GM23248 (cell line): ENCODE results near the gene KLHL6. TPM values are rescaled to one million over a fixed set of nuclear protein-coding genes. Genes with fewer than 3 reads are reported as not detected.

Experiments
- DNase-seq: peaks from one replicate; pipeline ENCODE4 v3.0.0-alpha.2; 2015
- H2AFZ ChIP-seq: fragments of 200-600 bp; sonication (generic); 2 replicates; pipeline ENCODE4 v1.6.1; 2016; ENCODE audit warnings: antibody characterized with exemption
- H3F3A ChIP-seq: fragments of 200-600 bp; sonication (generic); 2 replicates; pipeline ENCODE4 v1.6.1; 2016; ENCODE audit warnings: mild to moderate bottlenecking, antibody characterized with exemption, mixed run types; ENCODE audit not compliant: insufficient read depth
- H3K27ac ChIP-seq: fragments of 200-600 bp; sonication (generic); 2 replicates; pipeline ENCODE4 v1.5.1; 2016; ENCODE audit warnings: mild to moderate bottlenecking
- H3K27me3 ChIP-seq: fragments of 200-600 bp; sonication (generic); replicated peaks from 2 replicates; pipeline ENCODE4 v1.6.1; 2016; ENCODE audit warnings: mild to moderate bottlenecking; ENCODE audit not compliant: insufficient read depth
- H3K36me3 ChIP-seq: fragments of 200-600 bp; sonication (generic); 2 replicates; pipeline ENCODE4 v1.6.1; 2016; ENCODE audit warnings: low read depth, mild to moderate bottlenecking
- H3K4me1 ChIP-seq: fragments of 200-600 bp; sonication (generic); 2 replicates; pipeline ENCODE4 v1.6.1; 2016; ENCODE audit warnings: mild to moderate bottlenecking; ENCODE audit not compliant: insufficient read depth
- H3K4me2 ChIP-seq: fragments of 200-600 bp; sonication (generic); one replicate; pipeline ENCODE4 v1.6.1; 2016; ENCODE audit warnings: mild to moderate bottlenecking; ENCODE audit not compliant: unreplicated experiment
- H3K4me3 ChIP-seq: fragments of 200-600 bp; sonication (generic); 2 replicates; pipeline ENCODE4 v1.5.1; 2016; ENCODE audit warnings: mild to moderate bottlenecking
- H3K79me2 ChIP-seq: fragments of 200-600 bp; sonication (generic); 2 replicates; pipeline ENCODE4 v1.6.1; 2016; ENCODE audit warnings: mild to moderate bottlenecking; ENCODE audit not compliant: insufficient read depth
- H3K9ac ChIP-seq: fragments of 200-600 bp; sonication (generic); 2 replicates; pipeline ENCODE4 v1.6.1; 2016; ENCODE audit warnings: mild to moderate bottlenecking
- H3K9me2 ChIP-seq: fragments of 200-600 bp; sonication (generic); 2 replicates; pipeline ENCODE4 v1.6.1; 2016; ENCODE audit warnings: mixed run types, mild to moderate bottlenecking, moderate library complexity; ENCODE audit not compliant: insufficient read depth
- H3K9me3 ChIP-seq: fragments of 200-600 bp; sonication (generic); one replicate; pipeline ENCODE4 v1.6.1; 2017; ENCODE audit warnings: low read depth
- H4K20me1 ChIP-seq: fragments of 200-600 bp; sonication (generic); 2 replicates; pipeline ENCODE4 v1.6.0; 2016; ENCODE audit not compliant: insufficient read depth
- EZH2 ChIP-seq: fragments of 200-600 bp; sonication (generic); IDR thresholded peaks from 2 replicates; pipeline ENCODE4 v1.6.1; 2018; ENCODE audit warnings: antibody characterized with exemption, mild to moderate bottlenecking; ENCODE audit not compliant: insufficient read depth, poor library complexity, severe bottlenecking
- EZH2phosphoT487 ChIP-seq: fragments of 200-600 bp; sonication (generic); IDR thresholded peaks from 2 replicates; pipeline ENCODE4 v1.6.1; 2018; ENCODE audit warnings: antibody characterized with exemption, moderate library complexity, mild to moderate bottlenecking, low read depth; ENCODE audit not compliant: insufficient read depth
- WGBS, 2 experiments: methylation state at CpG; one replicate each; pipeline ENCODE4 v1.1.6; 2015 to 2017; ENCODE audit warnings: low lambda C conversion rate in 2 of 2, low coverage in 1 of 2; ENCODE audit errors: missing lambda C conversion rate in 2 of 2; 5-methylcytosine and 5-hydroxymethylcytosine counted together
- in situ Hi-C: fragments of 300-500 bp; cut with MboI; formaldehyde crosslinking; loops from 2 replicates; pipeline ENCODE4 v1.15.0; 2020
- polyA plus RNA-seq: library from polyadenylated mRNA; unstranded; fragments of >200 nt; fragmentation: Nextera tagmentation; extraction: Ambion mirVana; gene quantifications from 2 replicates; pipeline ENCODE4 v1.2.1, GENCODE V29; 2016
- total RNA-seq: library from RNA; depleted of rRNA; stranded (reverse); fragments of >200 nt; shearing (Covaris generic); gene quantifications from 2 replicates; pipeline ENCODE4 v1.2.3, GENCODE V29; 2014

KLHL6 gene
- total and polyA plus RNA-seq, 2 experiments from 2014 or later, result not detected

DNA sequence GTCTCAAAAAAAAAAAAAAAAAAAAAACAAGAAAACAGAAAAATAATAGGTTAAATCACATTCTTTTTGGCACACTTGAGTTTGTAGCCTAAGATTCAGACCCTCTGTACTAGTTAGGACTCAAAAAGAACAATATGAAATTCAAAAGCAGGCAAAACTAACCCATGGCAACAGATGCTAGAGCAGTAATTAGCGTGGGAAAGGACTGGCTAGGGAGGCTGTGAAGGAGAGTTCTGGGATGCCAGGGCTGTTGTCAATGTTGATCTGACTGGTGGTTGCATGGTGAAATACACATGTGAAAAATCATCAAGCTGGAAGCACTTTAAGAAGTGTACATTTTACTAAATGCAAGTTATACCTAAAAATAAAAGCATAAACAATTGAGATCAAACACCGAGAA lies 35.6 kb downstream of the KLHL6 start:
- no peaks in the 10 kb centered on the region for H4K20me1 ChIP-seq
- no peaks in the 10 kb centered on the region for H3K36me3 ChIP-seq
- H3K9me3 ChIP-seq, result no peaks in the 10 kb centered on the region
- no peaks in the 10 kb centered on the region for H3K79me2 ChIP-seq
- WGBS, 2 experiments, result 63 to 64% methylated on average over 2 of the region's 2 CpGs
- no peaks in the 10 kb centered on the region for H3K4me1 ChIP-seq
- TF ChIP-seq EZH2, result no peak
- H3K4me2 ChIP-seq, result no peak overlapping the region
- H3K9ac ChIP-seq, result no peak overlapping the region
- no peak overlapping the region for H3K4me3 ChIP-seq
- no peak overlapping the region for H3K27ac ChIP-seq
- in situ Hi-C loops, result no loop called here
- H3K27me3 ChIP-seq, result peaks cover 39% of the 10 kb centered on the region; the same call in 1 of the 2 replicates
- H3K9me2 ChIP-seq, result no peaks in the 10 kb centered on the region
- no peaks in the 10 kb centered on the region for H3F3A ChIP-seq
- H2AFZ ChIP-seq, result no peak overlapping the region
- peak; percentile 18 for DNase-seq

DNA sequence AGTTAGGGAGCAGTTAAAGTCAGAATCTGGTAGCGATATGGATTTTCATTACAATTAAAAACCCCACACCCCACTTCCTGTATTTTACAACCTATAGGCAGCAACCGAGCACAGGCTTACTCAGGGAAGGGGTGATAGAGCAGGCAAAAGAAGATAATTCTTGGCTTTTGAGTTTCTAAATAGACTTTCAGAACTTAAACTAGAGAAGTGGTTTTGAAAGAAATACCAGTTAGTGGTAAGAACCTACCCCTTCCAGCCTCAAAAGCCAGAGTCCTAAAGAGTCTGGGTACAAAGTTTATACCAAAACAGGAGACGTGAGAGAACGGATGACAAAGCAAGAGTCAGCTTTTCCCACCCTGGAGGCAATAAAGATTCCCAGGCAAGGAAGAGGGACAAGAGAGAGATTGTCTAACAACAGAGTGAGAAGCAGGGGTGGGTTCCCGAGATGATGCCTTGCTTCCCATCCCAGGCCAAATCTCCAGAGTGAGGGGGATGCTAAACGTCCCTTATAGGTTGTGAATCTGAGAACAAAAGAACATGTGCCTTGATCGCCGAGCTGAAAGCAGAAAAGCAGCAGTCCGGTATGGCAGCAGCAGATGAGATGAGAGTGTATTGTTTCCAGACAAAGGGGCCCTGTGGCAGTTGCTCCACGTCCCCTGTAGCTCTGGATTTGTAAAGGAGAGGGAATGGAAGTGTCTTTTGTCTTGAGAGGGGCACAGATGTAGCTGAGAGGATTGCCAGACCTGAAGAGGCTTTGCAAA lies 36.8 kb downstream of the KLHL6 start:
- peak; percentile 27 for DNase-seq
- Histone ChIP-seq H3K4me1 (no peaks in the 10 kb centered on the region), H3K4me2 (no peak overlapping the region), H3K36me3 (no peaks in the 10 kb centered on the region), H3K9me3 (no peaks in the 10 kb centered on the region), H3K9ac (no peak overlapping the region), H3K9me2 (no peaks in the 10 kb centered on the region), H3F3A (no peaks in the 10 kb centered on the region), H2AFZ (peak overlapping the region; percentile 39), H3K27ac (no peak overlapping the region), H3K27me3 (peaks cover 43% of the 10 kb centered on the region; the same call in 1 of the 2 replicates), H4K20me1 (no peaks in the 10 kb centered on the region), H3K79me2 (no peaks in the 10 kb centered on the region), H3K4me3 (no peak overlapping the region)
- 7 to 13% methylated on average over 10 of the region's 10 CpGs for WGBS, 2 experiments
- TF ChIP-seq EZH2, result no peak
- TF ChIP-seq EZH2phosphoT487, result no peak
- in situ Hi-C loops, result no loop called here

DNA sequence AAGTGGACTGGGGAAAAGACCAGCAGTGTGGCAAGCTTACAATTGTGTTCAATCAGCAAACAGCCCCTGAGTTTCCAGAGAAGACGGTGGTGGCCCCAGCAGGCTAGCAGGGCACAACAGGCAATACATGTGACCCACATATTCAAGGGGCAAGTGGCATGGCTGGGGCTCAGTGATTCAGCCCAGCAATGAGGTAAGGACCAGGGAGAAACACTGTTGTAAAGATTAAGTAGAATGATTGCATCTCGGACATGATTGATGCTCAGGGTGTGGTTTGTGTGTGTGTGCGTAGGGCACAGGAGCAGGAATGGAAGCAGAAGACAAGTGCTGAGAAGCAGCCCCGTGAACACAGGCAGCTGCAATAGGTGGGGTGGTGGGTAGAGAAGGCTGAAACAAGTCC lies 37.9 kb downstream of the KLHL6 start:
- no peak overlapping the region for H2AFZ ChIP-seq
- no peak for DNase-seq
- TF ChIP-seq EZH2, result no peak
- no peak for TF ChIP-seq EZH2phosphoT487
- WGBS, 2 experiments, result 52 to 72% methylated on average over 4 of the region's 4 CpGs
- no peaks in the 10 kb centered on the region for H3K9me3 ChIP-seq
- no peaks in the 10 kb centered on the region for H3K9me2 ChIP-seq
- H3K36me3 ChIP-seq, result no peaks in the 10 kb centered on the region
- H3F3A ChIP-seq, result no peaks in the 10 kb centered on the region
- H3K4me3 ChIP-seq, result no peak overlapping the region
- H3K4me2 ChIP-seq, result no peak overlapping the region
- in situ Hi-C loops, result no loop called here
- H3K4me1 ChIP-seq, result no peaks in the 10 kb centered on the region
- no peak overlapping the region for H3K9ac ChIP-seq
- no peaks in the 10 kb centered on the region for H4K20me1 ChIP-seq
- H3K27ac ChIP-seq, result no peak overlapping the region
- H3K79me2 ChIP-seq, result no peaks in the 10 kb centered on the region
- peaks cover 43% of the 10 kb centered on the region; the same call in 1 of the 2 replicates for H3K27me3 ChIP-seq

DNA sequence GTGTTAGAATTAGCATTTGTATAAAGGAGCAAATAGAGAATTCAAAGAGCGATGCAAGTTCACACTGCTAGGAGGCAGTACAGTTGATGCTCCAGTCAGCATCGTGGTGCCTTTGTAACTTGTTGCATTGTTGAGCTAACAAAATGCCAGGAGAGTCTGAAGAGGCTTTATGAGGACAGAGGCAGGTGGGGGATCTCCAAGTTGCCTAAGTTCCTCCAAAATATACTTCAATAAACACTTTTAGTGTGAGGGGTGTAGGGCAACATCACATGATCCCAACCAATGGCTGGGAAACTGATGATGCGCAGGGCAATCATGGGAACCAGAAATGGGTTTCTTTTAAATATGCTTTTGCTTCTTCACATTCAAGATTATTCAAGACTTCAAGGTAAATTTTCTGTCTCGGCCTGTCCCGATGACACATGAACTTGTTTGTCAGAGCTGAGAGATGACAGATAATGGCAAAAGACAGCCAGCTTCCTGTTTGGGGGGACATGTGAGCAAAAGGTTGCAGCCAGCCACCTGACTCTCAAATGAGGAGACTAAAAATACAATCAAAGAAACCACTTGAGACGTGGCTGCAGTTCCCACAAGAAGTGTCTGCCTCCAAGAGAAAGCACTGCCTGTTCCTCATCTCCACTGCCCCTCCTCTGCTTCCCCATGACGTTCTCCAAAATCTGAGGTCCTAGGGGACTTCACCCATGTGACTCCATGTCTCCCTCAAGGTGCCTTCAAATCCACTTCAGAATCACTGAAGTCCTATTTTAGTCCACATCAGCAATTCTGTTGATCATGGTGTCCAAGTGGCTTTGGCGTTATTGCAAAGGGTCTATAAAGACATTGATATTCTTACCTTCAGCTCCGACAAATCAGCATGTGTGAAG lies 39.3 kb downstream of the KLHL6 start:
- Histone ChIP-seq H3K9me2 (no peaks in the 10 kb centered on the region), H3K36me3 (no peaks in the 10 kb centered on the region), H3K79me2 (no peaks in the 10 kb centered on the region), H3K27me3 (peaks cover 43% of the 10 kb centered on the region; the same call in 1 of the 2 replicates), H3K4me2 (no peak overlapping the region), H3K4me3 (no peak overlapping the region), H4K20me1 (no peaks in the 10 kb centered on the region), H3K9ac (no peak overlapping the region), H3F3A (no peaks in the 10 kb centered on the region), H3K9me3 (no peaks in the 10 kb centered on the region), H2AFZ (no peak overlapping the region), H3K4me1 (no peaks in the 10 kb centered on the region), H3K27ac (no peak overlapping the region)
- WGBS, 2 experiments, result 38 to 46% methylated on average over 9 of the region's 9 CpGs
- TF ChIP-seq EZH2phosphoT487, result no peak
- no peak for TF ChIP-seq EZH2
- in situ Hi-C loops, result no loop called here
- DNase-seq, result no peak
